LNCAP (cell line): ENCODE results near the gene ZNF444.

Experiments used
- TF ChIP-seq, protein P1 (sequence below): fragments of 450-650 bp; IDR thresholded peaks from 2 replicates; pipeline ENCODE4 v1.5.1; 2017; ENCODE audit warnings: mild to moderate bottlenecking

Gene ZNF444

DNA sequence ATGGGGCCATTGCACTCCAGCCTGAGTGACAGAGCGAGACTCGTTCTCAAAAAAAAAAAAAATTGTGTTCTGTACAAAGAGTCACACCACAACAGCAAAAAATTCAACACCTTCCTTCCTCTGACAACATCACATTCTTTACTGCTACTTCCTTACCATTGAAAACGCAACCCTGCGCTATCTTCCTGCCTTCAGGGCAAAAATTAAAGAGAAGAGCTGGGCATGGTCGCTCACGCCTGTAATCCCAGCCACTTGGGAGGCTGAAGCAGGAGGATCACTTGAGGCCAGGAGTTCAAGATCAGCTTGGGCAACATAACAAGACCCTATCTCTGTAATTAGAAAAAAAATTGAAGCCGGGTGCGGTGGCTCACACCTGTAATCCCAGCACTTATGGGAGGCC lies 9.4 kb upstream of the ZNF444 start:
- TF ChIP-seq, protein P1, sequence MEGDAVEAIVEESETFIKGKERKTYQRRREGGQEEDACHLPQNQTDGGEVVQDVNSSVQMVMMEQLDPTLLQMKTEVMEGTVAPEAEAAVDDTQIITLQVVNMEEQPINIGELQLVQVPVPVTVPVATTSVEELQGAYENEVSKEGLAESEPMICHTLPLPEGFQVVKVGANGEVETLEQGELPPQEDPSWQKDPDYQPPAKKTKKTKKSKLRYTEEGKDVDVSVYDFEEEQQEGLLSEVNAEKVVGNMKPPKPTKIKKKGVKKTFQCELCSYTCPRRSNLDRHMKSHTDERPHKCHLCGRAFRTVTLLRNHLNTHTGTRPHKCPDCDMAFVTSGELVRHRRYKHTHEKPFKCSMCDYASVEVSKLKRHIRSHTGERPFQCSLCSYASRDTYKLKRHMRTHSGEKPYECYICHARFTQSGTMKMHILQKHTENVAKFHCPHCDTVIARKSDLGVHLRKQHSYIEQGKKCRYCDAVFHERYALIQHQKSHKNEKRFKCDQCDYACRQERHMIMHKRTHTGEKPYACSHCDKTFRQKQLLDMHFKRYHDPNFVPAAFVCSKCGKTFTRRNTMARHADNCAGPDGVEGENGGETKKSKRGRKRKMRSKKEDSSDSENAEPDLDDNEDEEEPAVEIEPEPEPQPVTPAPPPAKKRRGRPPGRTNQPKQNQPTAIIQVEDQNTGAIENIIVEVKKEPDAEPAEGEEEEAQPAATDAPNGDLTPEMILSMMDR, result no peak

DNA sequence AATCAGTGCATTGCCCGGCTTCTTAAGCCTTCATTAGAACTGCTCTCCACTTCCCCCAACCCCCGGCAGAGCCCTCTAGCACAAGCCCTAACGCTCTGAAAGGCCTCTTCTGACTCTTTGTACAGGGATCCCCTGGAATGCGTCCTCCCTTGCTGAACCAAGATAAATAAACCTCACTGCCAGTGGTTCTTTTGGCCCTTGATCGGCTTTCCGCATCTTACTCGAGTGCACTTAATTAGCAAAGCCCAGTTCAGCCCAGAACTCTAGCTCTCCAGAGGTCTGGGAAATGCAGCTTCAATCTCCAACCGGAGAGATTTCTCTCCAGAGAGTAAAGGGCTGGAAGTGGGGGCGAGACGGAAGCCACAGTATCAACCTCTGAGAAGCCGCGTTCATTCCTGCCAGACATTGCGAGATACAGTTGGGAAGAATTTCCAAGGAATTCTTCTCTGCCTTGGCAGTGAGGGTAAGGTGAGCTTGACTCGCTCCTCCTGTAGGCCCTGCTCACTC lies 8.7 kb upstream of the ZNF444 start:
- TF ChIP-seq, protein P1, result no peak

DNA sequence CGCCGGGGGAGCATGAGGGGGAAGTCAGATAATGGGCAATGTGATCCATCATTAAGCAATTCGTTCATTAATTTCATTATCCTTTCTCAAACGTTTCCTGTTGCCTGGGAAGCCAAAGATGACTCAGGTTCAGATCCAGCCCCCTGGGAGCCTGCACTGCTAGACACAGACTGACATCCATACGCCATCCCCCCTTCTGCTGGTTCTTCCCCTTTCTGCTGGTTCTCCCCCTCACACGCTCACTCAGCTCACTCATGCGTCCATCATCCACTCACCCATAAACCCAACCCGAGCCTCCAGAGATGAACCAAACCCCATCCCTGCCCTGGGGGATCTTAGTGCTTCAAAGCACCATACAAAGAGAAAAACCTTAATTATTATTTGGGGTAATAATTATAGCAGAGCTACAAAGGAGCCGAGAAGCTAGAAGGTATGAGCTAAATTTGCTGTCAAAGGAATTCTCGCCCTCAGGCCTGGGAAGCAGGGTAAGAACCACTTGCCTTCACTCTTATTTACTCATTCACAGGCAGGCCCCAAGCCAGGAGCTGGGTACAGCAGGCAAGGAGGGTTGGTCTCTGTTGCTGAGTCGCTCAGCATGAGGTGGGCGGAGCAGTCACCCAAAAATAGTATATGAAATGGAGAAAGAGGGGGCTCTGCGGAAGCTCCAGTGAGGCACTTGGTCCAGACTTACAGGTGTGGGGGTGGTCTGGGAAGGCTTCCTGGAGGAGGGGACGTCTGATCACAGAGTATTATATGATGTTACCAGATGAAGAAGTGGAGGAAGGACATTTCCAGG lies 7.0 kb upstream of the ZNF444 start:
- TF ChIP-seq, protein P1, result no peak

DNA sequence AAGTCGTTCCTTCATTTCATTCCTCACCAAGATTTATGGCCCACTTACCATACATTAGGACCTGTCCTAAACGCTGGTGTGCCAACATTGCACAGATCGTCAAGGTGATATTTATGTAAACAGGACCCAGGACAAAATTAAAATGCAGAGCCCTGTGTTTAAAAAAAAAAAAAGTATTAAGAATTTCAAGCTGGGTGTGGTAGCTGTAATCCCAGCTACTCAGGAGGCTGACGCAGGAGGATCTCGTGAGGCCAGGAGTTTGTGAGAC lies 6.5 kb upstream of the ZNF444 start:
- TF ChIP-seq, protein P1, result no peak

DNA sequence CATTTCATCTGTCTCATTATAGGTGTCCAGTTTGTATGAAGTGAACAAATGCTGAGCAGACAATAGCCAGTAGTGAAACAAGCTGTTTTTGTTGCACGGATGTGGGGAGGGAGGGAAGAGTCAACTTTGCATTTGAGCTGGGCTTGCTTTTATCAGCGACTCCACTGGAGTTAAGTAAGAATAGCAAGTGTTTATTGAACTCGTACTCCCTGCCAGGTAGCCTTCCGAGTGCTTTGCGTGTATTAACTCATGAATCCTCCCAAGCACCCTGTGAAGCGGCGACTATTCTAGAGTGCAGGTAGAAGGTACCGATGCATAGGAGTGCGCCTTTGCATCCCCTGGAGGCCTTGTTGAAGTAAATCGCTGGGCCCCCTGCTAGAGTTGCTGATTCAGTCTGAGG lies 4.7 kb upstream of the ZNF444 start:
- TF ChIP-seq, protein P1, result no peak

DNA sequence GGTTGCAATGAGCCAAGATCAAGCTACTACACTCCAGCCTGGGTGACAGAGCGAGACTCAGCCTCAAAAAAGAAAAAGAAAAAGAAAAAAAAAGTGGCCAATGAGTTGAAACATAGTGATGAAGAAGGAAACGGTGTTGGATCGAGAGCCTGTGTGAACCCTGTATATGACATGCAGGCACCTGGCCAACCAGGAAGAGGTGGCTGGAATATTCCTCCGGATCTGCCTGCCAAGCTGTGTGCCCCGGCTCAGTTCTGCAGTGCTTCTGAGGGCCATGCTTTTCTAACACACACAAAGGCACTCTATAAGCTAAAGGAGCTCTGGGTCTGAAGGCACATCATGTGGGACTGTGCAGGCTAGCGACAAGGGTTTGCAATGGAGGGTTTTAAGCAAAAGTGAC lies 3.7 kb upstream of the ZNF444 start:
- TF ChIP-seq, protein P1, result no peak

DNA sequence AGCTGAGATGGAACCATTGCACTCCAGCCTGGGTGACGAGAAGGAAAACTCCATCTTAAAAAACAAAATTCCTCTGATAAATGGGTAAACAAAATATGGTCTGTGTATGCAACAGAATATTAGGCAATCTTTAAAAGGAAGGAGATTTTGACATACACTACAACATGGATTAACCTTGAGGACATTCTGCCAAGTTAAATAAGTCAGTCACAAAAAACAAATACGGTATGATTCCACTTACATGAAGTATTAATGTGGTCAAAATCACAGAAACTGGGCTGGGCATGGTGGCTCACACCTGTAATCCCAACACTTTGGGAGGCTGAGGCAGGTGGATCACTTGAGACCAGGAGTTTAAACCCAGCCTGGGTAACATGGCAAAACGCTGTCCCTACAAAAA lies 3.0 kb upstream of the ZNF444 start:
- TF ChIP-seq, protein P1, result no peak
